Brain pericyte (primary cell): ENCODE measurements around the gene EPOP.

Experiments
- DNase-seq: peaks from one replicate; pipeline ENCODE4 v3.0.0-alpha.2; 2012; ENCODE audit warnings: low read depth, low spot score

EPOP gene

DNA sequence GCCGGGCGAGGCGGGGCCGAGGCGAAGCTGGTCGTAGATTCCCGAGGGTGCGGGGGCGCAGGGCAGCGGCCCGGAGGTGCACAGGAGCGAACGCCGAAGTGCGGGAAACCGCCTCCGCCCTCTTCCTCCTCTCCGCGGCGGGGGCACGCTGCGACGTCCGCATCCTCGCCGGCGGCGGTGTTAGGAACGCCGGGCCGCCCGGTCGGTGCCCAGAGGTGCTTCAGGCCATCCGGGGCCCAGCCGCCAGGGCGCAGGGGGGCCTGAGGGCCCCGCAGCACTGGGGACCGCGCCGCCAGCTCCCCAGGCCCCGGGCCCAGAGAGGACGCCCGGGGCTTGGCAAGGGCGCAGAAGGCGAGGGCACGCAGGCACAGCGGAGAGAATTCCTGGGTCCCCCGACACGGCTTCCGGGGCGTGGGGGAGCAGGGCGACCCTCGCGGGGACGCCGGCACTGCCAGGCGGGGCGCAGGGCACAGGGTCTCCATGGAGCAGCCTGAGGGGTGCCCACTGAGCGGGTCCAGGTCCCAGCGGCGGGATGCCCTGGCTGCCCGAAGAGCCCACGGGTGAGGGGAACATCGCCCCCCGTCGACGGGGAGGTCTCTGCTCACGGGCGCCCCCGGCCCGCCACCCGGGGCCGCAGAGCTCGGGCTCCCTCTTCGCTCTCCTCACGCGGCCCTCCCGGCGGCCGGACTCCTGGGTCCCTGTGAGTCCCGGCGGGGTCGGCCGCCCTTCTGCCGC is 576 bp downstream of the EPOP start:
- no peak for DNase-seq

DNA sequence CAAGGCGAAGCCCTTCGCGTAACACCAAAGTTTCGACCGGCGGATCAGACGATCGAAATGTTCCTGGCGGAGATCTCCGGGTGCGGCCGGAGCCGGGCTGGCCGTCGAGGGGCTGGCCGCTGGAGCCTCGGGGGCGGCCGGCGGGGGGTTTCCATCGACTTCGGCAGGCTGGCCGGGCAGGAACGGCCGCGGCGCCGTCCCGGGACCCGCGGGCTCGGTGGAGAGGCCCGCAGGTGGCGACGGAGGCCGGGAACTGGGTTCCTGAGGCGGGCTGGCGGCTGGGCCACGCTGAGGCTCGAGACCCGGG is 1.1 kb downstream of the EPOP start:
- DNase-seq: no peak

DNA sequence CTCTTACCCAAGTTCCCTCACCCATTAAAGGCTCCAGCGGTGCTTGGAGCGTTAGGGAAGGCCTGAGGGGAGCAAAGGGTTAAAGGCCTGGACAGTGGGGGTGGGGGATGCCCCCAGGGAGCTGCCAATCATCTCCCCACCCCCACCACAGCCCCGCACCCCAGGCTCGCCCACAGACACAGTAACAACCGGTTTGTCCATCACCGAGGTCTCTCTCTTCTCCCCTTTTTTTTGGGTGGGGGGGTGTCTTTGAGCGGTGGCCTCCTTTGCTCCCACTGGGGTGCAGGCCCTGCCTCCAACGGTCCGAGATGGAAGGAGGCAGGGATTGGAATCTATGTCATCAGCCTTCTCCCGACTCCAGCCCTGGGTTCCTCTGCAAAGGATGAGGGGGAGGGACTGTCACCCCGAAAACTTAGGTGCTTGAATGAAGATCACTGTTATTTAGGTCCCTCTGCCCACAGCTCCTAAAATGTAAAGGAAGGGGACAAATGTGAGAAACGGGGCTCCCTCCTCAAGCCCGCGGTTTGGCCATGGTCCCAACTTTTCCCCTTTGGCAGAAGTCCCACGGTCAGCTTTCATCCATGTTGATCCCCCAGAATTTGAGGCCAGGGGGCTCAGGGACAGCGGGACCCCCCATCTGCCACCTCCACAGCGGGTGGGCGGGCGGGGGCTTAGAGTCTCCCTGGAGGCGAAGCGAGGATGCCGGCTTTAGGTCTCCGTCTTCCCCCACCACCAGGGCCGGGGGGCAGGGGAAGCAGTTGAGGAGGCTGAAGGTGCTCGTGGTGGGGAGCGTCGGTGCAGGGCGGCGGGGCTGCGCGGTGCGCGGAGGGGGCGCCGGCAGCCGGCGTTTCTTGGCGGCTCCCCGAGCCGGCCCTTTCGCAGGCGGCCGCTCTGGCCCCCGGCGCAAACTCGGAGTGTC is 1.7 kb downstream of the EPOP start:
- DNase-seq: no peak

DNA sequence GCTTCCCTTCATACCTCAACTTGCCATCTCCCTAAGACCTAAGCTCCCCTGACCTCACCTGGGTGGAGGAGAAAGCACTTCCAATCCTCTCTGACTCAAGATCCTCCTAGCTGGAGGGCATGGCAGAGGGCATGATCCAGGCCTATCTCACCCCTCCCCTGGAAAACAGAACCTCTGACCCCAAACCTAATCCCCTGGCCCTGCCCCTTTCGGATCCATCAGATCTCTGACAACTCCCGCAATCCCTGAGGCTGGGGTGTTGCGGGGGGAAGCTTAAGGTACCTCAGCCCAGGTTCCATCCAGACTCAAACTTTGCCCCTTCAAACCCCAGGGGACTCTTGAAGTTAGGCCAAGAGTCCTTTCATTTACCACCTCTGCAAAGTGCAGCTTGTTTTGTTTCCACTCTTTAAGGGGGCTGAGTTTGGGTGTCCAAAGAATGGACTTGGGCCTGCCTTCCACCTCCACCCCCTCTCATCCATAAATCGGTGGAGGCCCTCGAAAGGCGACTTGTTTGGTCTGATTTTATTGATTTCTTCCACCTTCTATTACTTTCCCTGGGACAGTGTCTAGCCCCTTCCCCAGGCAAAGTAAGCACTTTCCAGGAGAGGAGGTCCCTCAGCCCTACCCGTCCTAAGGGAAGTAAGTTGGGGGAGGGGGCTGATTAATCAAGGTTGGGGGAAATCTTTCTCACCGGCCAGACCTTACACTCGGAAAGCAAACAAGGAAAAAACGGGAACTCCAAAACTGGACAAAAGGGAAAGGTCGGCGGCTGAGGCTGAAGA is 2.6 kb downstream of the EPOP start:
- DNase-seq: no peak

DNA sequence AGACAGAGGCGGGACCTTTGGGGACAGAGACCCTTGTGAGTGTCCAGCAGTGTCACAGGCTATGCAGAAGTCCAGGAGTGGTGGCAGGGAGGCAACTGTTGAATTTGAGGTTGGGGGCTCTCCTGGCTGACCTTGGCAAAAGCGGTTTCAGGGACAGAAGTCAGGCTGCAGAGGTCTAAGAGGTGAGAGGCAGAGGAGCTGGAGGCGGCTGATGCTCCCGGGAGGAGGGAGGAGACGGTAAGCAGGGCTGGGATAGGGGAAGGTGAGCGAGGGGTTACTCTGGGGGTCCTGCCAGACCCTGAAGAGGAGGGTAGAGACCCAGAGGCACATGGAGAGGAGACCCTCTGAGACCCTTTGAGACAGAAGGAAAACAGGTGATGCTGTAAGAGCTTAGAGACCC is 5.2 kb downstream of the EPOP start:
- no peak for DNase-seq

DNA sequence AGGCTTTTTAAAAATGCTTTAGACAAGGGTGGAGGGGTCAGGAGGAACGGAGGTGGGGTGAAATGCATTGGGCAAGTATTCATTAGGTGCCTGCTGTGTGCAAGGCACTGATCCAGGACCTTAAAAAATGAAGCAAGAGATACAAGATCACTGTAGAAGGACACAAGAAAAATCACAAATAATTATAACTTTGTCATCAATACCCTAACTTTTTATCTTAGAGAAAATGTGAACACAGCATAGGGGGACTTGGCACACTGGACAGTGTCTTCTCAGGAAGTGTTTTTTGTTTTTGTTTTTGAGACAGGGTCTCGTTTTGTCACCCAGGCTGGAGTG is 7.0 kb downstream of the EPOP start:
- DNase-seq: no peak

DNA sequence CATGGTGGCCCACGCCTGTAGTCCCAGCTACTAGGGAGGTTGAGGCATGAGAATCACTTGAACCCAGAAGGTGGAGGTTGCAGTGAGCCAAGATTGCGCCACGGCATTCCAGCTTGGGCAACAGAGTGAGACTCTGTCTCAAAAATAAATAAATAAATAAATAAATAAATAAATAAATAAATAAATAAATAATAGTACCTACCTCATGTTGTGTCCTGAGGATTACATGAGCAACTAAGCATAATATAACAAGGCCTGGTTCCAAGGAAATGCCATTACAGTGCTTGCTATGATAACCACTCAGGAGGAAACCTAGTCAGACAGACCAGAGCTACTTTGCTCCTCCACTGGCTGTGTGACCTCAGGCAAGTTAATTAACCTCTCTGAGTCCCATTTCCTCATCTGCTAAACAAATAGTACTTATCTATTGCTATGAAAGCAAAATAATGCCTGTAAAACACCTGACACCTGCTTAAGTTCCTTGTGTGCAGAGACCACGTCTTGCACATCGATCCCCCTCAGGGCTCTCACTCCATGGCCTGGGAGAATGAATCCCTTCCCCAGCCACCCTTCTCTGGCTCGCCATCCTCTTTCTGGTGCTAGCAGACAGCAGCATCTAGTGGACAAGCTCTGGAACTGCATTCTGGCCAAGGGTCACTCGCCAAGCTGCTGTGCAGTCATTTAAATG is 7.5 kb downstream of the EPOP start:
- no peak for DNase-seq

DNA sequence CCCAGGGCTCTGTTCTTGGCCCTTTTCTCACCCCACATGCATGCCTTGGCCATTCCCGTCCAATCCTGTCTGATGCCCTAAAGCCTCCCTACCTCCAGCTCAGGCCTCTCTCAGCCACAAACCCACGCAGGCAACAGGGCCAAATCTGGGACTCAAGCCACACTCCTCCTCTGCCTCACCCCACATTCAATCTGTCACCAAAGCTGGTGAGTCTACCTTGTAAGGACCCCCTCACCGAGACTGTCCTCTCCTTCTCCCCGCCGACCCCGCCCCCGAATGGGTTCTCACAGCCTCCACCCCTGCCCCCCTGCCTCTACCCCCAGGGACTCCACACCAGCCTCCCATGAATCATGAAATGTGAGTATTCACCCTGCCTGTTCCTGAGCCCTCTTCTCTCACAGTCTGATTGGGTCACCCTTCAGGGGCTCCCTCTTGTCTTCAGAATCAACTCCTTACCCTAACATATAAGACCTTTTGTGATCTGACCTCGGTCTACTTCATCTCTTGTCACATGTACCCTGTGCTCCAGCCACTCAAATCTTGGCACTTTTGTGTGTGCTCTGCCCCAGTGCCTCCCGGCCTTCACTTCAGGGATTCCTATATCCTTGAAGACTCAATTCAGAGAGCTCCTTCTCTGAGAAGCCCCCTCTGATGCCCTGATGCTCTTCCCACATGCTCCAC is 10.7 kb downstream of the EPOP start:
- no peak for DNase-seq

DNA sequence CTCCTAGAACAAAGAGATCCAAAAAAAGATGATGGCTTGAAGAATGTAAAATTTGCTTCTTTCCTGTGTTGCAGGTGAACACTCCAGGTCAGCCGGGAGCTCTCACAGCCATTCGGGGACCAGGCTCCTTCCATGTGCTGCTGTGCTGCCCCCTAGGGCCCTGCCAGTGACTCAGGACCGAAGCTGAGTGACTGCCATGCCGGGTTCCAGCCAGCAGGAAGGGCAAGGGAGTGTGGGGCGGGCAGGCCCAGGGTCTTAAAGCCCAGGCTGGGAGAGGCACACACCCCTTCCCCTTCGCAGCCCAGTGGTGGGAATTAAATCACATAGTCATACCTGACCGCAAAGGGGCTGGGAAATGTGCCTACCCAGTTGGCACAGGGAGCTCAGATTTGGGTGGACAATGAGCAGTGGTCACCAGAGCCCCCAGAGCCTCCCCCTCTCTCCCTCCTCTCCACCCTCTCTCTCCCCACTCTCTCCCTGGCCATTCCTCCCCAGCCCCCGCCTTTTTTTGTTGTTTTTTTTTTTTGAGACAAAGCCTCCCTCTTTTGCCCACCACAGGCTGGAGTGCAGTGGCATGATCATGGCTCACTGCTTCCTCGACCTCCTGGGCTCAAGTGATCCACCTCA is 11.5 kb downstream of the EPOP start:
- DNase-seq: no peak

DNA sequence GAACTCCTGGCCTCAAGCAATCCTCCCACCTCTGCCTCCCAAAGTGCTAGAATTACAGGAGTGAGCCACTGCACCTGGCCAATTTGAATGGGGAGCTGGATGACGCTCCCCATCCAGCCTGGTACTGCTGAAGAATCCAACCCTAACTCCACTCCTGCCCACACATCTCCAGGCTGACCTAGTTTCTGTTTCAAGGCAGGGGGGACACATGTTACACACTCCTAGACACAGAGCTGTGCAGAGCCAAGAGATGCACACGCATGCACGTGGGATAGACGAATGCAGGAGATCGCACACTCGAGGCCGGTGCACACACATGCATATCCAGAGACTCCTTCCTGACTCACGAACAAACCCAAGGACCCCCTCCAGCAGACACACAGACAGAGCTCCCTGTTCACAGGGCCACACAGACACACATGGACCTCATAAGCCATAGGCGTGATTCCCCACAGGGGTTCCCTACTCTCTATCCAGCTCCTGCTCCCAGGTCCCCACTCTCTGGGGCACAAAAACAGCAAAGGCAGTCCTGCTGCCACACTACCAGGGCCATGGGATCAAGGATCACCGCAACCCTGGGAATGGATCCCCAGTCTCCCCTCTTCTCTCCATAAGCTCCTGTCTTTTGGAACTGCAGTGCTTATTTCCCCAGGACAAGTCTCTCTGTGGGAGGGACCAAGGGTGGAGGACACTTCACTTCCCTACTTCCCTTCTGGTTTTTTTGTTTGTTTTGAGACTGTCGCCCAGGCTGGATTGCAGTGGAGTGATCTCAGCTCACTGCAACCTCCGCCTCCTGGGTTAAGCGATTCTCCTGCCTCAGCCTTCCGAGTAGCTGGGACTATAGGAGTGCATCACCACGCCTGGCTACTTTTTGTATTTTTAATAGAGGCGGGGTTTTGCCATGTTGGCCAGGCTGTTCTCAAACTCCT is 14.4 kb downstream of the EPOP start:
- DNase-seq: no peak

DNA sequence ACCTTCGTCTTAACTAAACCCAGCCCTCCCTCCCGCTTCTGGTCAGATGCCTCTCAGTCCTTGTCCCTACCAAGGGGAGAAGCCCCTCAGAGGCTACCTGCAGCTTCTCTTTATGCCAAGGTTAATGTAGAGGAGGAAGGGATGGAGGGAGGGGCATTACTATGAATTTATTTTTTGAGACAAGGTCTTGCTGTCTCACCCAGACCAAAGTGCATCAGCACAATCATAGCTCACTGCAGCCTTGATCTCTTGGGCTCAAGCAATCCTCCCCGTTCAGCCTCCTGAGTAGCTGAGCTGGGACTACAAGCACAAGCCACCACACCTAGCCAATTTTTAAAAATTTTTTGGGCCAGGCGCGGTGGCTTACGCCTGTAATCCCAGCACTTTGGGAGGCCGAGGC is 15.3 kb downstream of the EPOP start:
- no peak for DNase-seq

DNA sequence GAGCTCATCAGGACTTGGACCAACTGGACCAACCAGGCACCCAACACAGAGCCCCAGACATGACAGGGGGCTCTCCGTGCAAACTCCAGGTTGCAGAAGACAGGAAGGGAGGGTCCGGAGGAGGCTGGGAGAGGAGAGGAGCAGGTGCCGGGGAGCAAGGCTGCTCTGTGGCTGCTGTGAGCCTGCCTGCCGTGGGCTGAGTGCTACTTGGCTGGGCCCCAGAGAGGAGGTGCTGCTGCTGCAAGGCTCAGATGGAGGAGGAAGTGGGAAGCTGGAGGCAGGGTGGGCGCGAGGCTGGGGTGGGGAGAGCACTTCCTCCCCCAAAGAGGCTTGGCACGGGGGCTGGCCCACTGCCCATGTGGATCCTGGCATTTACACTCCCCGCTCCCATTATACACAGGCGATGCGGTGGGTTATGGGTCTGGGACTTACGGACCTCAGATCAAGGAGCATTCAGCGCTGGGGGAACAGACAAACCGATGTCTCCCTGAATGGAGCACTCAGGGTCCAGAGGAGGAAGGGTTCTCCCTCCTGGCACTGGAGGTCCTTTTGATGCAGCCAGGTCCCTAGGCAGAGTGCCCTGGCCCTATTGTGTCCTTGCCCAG is 15.9 kb downstream of the EPOP start:
- DNase-seq: no peak

DNA sequence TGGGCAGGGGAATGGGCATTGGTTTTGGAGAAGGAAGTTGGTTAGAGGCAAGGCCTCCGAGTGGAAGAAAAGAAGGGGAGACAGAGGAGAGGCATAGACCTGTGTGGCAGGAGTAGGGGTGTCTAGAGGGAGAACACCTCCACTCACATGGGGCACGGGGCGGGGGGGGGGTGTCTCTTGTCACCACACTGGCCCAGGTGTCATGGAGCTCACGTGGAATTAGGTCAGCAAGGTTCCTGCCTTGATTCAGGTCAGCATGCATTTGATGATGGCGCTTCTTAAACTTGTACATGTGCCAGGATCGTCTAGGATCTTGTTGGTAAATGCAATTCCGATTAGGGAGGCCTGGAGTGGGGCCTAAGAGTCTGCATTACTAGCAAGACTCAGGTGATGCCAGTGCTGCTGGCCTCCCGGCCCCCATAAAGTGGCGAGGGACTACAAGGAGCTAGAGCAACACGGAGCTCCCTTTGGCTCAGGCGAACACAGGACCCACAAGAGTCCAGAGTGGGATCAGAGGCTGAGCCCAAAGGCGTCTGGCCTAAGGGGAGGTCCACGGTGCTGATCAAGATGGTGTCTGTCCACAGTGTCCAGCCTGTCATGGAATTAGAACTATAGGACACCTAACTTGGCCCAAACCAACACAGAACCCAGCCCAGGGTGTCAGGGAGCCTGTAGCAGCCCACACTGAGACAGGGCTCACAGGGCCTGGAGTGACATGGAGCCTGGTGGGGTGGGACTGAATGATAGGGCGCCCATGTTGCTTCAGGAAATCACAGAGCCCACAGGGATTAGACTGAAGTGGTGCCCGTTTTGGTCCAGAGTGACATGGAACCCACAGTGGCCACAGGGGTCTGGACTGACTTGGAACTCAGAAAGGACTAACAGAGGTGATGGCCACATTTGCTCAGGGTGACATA is 16.7 kb downstream of the EPOP start:
- DNase-seq: no peak

DNA sequence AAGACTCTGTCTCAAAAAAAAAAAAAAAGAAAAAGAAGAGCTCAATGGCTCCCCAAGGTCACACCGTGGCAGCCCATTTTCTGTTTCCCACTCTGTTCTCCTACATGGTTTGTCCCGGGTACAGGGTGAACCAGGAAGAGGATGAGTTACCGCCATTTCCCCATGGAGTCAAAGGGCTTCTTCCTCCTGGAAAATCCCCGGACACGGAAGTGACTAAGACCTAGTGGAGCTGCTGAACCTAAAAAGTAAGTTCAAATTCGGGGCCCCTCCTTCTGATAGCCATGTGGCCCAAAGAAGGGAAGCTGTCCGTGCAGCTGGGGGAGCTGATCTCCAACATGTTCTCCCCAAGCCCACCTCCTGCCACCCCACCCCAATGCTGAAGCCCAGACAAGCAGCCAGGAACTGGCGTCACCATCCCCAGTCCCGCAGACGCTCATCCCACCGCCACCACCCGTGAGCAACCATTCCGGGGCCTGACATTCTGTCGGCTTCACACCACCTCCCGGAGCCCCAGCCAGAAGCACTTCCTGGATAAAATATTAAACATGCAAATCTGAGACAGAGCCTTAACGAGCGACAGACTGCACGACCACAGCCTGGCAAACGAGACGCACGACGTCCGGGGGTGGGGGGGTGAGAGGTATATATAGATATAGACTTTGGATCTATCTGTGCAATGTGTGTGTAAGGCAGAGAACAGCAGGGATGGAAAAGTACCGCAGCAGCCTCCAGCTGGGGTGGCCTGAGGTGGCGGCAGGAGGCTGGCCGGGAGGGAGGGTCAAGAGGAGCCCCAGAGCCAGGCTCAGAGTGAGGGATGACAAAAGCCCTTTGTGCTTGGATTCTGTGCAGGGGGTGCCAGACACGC is 17.6 kb downstream of the EPOP start:
- no peak for DNase-seq

DNA sequence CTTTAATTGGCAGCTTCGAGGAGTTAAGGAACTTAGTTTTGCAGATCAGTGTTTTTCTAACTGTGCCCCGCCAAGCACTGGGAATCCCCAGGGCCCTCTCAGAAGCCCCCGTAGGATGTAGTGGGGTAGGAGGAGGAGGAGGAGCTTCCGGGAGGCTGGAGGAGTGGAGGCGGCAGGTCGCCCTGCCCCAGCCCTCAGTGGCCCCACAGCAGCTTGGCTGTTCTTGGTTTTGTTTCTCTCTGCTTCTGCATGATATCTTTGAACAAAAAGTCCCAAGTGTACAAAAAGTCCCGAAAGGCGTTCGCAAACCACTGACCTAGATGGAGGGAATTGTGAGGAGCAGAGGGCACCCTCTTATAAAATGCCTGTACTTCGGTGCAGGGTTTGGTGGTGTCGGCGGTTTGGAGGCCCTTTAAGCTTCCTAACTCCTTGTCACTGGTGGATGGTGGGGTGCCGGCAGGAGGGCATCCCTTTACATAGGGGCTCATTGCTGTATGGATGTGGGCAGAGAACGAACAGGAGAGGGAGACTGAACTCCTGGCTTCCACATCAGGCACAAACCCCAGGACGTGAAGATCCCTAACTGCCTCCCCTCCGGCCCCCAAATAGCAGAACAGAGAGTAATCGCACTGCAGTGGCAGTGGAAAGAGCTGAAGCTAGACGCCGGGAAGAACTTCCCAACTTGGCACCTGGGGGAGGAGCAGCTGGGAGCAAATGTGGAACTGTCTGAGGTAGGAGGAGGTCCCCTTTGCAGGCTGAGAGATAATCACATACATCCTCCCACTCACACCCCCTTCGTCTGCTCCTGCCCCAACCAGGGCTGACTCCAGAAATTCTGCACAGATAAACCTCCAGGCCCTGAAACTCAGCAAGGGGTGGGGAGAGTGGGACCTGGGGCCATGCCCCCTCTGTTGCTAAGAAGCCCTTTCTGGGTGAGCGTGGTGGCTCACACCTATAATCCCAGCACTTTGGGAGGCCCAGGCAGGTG is 20.1 kb downstream of the EPOP start:
- no peak for DNase-seq

DNA sequence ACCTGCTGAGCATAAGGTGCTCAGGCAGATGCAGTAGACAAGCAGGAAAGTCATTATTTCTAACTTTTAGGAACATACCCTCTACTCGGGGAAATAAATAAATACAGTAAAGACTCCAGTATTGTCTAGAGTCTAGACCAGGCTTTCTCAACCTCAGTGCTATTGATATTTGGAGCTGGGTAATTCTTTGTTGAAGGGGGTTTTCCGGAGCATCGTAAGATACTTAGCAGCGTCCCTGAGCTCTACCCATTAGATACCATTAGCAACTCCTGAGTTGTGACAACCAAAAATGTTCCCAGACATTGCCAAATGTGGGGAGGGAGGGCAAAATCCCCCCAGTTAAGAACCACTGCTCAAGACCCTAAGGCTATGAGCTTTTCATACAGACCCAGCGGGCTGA is 21.1 kb downstream of the EPOP start:
- DNase-seq: no peak
